GM21528 (cell line): ENCODE data around the gene PPP1R36.
"Not testable (repeated sequence)": the region's sequence is repeated elsewhere in the genome, so short reads cannot be mapped to it uniquely, and the experiment has no call there.

Experiments used
- ATAC-seq: cut with Tn5 transposase; IDR thresholded peaks from one replicate; pipeline ENCODE4 v1.9.1; 2021; ENCODE audit warnings: mild to moderate bottlenecking, moderate library complexity; ENCODE audit not compliant: unreplicated experiment, low FRiP score

PPP1R36 gene

GRCh38 chr14:64610049-64610746 lies 60.4 kb downstream of the PPP1R36 start:
- ATAC-seq = no peak

- no peak for ATAC-seq
Measured at GRCh38 chr14:64611358-64612020, 61.7 kb downstream of the PPP1R36 start.

GRCh38 chr14:64612021-64612380 lies 62.2 kb downstream of the PPP1R36 start:
- no peak for ATAC-seq

GRCh38 chr14:64612971-64613666 lies 63.4 kb downstream of the PPP1R36 start:
- ATAC-seq = no peak

- ATAC-seq = no peak
Measured at GRCh38 chr14:64614166-64614565, 64.4 kb downstream of the PPP1R36 start.

GRCh38 chr14:64614805-64615391 lies 65.1 kb downstream of the PPP1R36 start:
- ATAC-seq = no peak

GRCh38 chr14:64617872-64618408 lies 68.2 kb downstream of the PPP1R36 start:
- ATAC-seq = not testable (repeated sequence)

- ATAC-seq = no peak
Measured at GRCh38 chr14:64620910-64621309, 71.1 kb downstream of the PPP1R36 start.

- no peak for ATAC-seq
Measured at GRCh38 chr14:64623554-64624165, 73.9 kb downstream of the PPP1R36 start.

- ATAC-seq = no peak
Measured at GRCh38 chr14:64625386-64626232, 75.8 kb downstream of the PPP1R36 start.

GRCh38 chr14:64628940-64629408 lies 79.2 kb downstream of the PPP1R36 start:
- ATAC-seq = no peak

- no peak for ATAC-seq
Measured at GRCh38 chr14:64630778-64631177, 81.0 kb downstream of the PPP1R36 start.

GRCh38 chr14:64631222-64631621 lies 81.5 kb downstream of the PPP1R36 start:
- not testable (repeated sequence) for ATAC-seq

- no peak for ATAC-seq
Measured at GRCh38 chr14:64632056-64632455, 82.3 kb downstream of the PPP1R36 start.

GRCh38 chr14:64634558-64634957 lies 84.8 kb downstream of the PPP1R36 start:
- ATAC-seq = no peak

GRCh38 chr14:64636208-64636979 lies 86.6 kb downstream of the PPP1R36 start:
- no peak for ATAC-seq

- ATAC-seq = no peak
Measured at GRCh38 chr14:64636980-64637429, 87.2 kb downstream of the PPP1R36 start.

- ATAC-seq = no peak
Measured at GRCh38 chr14:64637735-64638473, 88.1 kb downstream of the PPP1R36 start.
